Ectodermal cell (in vitro differentiated cells): ENCODE measurements around the gene HUWE1.

ENCODE experiments used
- H3K27ac ChIP-seq: 2 replicates; pipeline ENCODE4 v1.7.0; 2013; ENCODE audit warnings: mild to moderate bottlenecking, low read depth, low read length; ENCODE audit not compliant: insufficient read depth, poor library complexity, severe bottlenecking
- H3K27me3 ChIP-seq: 2 replicates; pipeline ENCODE4 v1.7.0; 2013; ENCODE audit warnings: mild to moderate bottlenecking, low read length; ENCODE audit not compliant: insufficient read depth, control insufficient read depth, poor library complexity, severe bottlenecking
- H3K36me3 ChIP-seq: one replicate; pipeline ENCODE4 v1.7.0; 2013; ENCODE audit warnings: low read length; ENCODE audit not compliant: control insufficient read depth, insufficient read depth
- H3K4me1 ChIP-seq: one replicate; pipeline ENCODE4 v1.7.0; 2013; ENCODE audit warnings: low read length; ENCODE audit not compliant: control insufficient read depth, insufficient read depth
- H3K4me3 ChIP-seq: 2 replicates; pipeline ENCODE4 v1.7.0; 2013; ENCODE audit warnings: low read depth, low read length, control low read depth; ENCODE audit not compliant: insufficient read depth
- H3K9me3 ChIP-seq: 2 replicates; pipeline ENCODE4 v1.7.0; 2013; ENCODE audit warnings: mild to moderate bottlenecking, low read length, moderate library complexity; ENCODE audit not compliant: control insufficient read depth
- WGBS, 2 experiments: methylation state at CpG; one replicate each; pipeline ENCODE4 v1.1.7; 2013; ENCODE audit warnings: missing lambda C conversion rate in 2 of 2; 5-methylcytosine and 5-hydroxymethylcytosine counted together

Gene HUWE1

DNA sequence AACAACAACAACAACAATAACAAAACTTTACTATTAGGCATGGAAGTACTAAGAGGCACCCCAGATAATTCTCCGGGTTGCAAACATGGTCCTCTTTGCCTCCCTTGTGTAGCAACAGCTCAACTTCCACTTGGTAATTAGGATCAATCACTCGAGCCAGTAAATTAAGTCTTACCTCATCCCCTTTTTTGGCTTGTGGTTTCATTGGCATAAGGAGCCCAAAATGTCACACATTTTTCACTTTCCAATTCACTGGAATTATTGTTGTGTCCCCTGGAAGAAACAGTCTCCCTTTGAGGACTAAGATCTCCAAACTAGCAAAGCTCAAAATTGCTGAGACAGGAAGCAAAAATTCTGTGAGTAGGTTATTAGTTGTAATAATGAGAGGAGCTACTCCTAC lies 203.1 kb downstream of the HUWE1 start:
- Histone ChIP-seq H3K4me1 (no peaks in the 10 kb centered on the region), H3K27me3 (no peaks in the 10 kb centered on the region), H3K27ac (no peak overlapping the region), H3K4me3 (no peak overlapping the region), H3K9me3 (no peaks in the 10 kb centered on the region), H3K36me3 (no peaks in the 10 kb centered on the region)
- 80 to 89% methylated on average over 2 of the region's 2 CpGs for WGBS, 2 experiments
